Kidney (tissue), 14 donors: ENCODE data around the gene ALDH6A1. TPM values are rescaled to one million over a fixed set of nuclear protein-coding genes. Genes with fewer than 3 reads are reported as not detected.

Experiments
- DNase-seq, 5 donors: peaks; one replicate each; pipeline ENCODE4 v3.0.0-alpha.2; 2013 to 2020
- FAIRE-seq: peaks from 2 replicates; lab custom pipeline; 2012; peaks lifted over from hg19 to GRCh38; lab: Jason Lieb, UNC
- H3K27ac ChIP-seq, 2 donors: one replicate each; pipeline ENCODE4 v1.7.0; 2013; ENCODE audit warnings: low read depth in 2 of 2, low read length in 2 of 2, inconsistent platforms in 1 of 2
- H3K27me3 ChIP-seq: one replicate; pipeline ENCODE4 v1.7.1; 2013; ENCODE audit warnings: low read length, inconsistent platforms; ENCODE audit not compliant: control insufficient read depth, insufficient read depth
- H3K36me3 ChIP-seq, 3 donors: one replicate each; pipeline versions ENCODE4 v1.7.0 to v1.7.1; 2013; ENCODE audit warnings: low read length in 3 of 3, control low read depth in 1 of 3, inconsistent platforms in 1 of 3; ENCODE audit not compliant: insufficient read depth in 3 of 3, control insufficient read depth in 2 of 3
- H3K4me1 ChIP-seq, 3 donors: one replicate each; pipeline versions ENCODE4 v1.7.0 to v1.7.1; 2013; ENCODE audit warnings: low read length in 3 of 3, inconsistent platforms in 1 of 3, low read depth in 1 of 3; ENCODE audit not compliant: control insufficient read depth in 2 of 3, insufficient read depth in 2 of 3
- H3K4me3 ChIP-seq, 3 donors: one replicate each; pipeline versions ENCODE4 v1.7.0 to v1.8.1; 2013; ENCODE audit warnings: low read length in 3 of 3, control low read depth in 1 of 3, inconsistent platforms in 1 of 3
- H3K9ac ChIP-seq, 3 donors: one replicate each; pipeline versions ENCODE4 v1.7.0 to v1.7.1; 2013; ENCODE audit warnings: low read length in 3 of 3, control low read depth in 1 of 3, inconsistent platforms in 1 of 3
- H3K9me3 ChIP-seq, 3 donors: one replicate each; pipeline versions ENCODE4 v1.7.0 to v1.7.1; 2013; ENCODE audit warnings: low read length in 3 of 3, control low read depth in 1 of 3, inconsistent platforms in 1 of 3; ENCODE audit not compliant: control insufficient read depth in 2 of 3, insufficient read depth in 1 of 3
- intact Hi-C: fragments of 100-400 bp; cut with DNase I; formaldehyde crosslinking; loops from one replicate; pipeline ENCODE4 v1.11.1; 2022
- polyA plus RNA-seq: library from polyadenylated mRNA; stranded (reverse); fragments of 350-450 nt; fragmentation: Illumina TruSeq; extraction: RNeasy Lipid Tissue Mini Kit (QIAGEN cat#74804); gene quantifications from one replicate; pipeline ENCODE4 v1.2.3, GENCODE V29; 2014; ENCODE audit warnings: low read depth, low replicate concordance; ENCODE audit not compliant: insufficient read depth
- total RNA-seq: library from RNA; stranded (reverse); fragmentation: NEBNext Ultra II Directional; extraction: Animal tissue kit (Norgen Biotek cat#: 25700); gene quantifications from one replicate; pipeline ENCODE4 v1.2.1, GENCODE V29; 2021
- TF ChIP-seq, protein P1 (sequence below): IDR thresholded peaks from 3 replicates; pipeline ENCODE4 v1.5.1; 2012; ENCODE audit warnings: mild to moderate bottlenecking, moderate library complexity, borderline replicate concordance; ENCODE audit not compliant: insufficient read depth; ENCODE audit errors: extremely low read depth
- donor health status: control.
- donor health status: control.
- donor health status: control.
- donor health status: control.
- donor health status: control.
- donor health status: DM: yes; HTN: yes; CAD: no.
- donor health status: Normal renal cell carcinoma (clear cell type).

Gene ALDH6A1
- total and polyA plus RNA-seq, 2 donors from 2014 or later = 34.1 to 102 TPM

- H3K4me1 ChIP-seq = no peaks in the 10 kb centered on the region
- no peak overlapping the region for H3K9ac ChIP-seq
- H3K36me3 ChIP-seq = peaks cover 0 to 4% (median 4%) of the 10 kb centered on the region in 3 donors
- no peaks in the 10 kb centered on the region for H3K9me3 ChIP-seq
- TF ChIP-seq, protein P1, sequence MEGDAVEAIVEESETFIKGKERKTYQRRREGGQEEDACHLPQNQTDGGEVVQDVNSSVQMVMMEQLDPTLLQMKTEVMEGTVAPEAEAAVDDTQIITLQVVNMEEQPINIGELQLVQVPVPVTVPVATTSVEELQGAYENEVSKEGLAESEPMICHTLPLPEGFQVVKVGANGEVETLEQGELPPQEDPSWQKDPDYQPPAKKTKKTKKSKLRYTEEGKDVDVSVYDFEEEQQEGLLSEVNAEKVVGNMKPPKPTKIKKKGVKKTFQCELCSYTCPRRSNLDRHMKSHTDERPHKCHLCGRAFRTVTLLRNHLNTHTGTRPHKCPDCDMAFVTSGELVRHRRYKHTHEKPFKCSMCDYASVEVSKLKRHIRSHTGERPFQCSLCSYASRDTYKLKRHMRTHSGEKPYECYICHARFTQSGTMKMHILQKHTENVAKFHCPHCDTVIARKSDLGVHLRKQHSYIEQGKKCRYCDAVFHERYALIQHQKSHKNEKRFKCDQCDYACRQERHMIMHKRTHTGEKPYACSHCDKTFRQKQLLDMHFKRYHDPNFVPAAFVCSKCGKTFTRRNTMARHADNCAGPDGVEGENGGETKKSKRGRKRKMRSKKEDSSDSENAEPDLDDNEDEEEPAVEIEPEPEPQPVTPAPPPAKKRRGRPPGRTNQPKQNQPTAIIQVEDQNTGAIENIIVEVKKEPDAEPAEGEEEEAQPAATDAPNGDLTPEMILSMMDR = no peak
- no peak overlapping the region for H3K4me3 ChIP-seq
- intact Hi-C loops = no loop called here
- DNase-seq = no peak
- H3K27ac ChIP-seq = no peak overlapping the region
- H3K27me3 ChIP-seq = no peaks in the 10 kb centered on the region
- no peak for FAIRE-seq
Measured at GRCh38 chr14:74105381-74105780, 21.1 kb upstream of the ALDH6A1 start.

DNA sequence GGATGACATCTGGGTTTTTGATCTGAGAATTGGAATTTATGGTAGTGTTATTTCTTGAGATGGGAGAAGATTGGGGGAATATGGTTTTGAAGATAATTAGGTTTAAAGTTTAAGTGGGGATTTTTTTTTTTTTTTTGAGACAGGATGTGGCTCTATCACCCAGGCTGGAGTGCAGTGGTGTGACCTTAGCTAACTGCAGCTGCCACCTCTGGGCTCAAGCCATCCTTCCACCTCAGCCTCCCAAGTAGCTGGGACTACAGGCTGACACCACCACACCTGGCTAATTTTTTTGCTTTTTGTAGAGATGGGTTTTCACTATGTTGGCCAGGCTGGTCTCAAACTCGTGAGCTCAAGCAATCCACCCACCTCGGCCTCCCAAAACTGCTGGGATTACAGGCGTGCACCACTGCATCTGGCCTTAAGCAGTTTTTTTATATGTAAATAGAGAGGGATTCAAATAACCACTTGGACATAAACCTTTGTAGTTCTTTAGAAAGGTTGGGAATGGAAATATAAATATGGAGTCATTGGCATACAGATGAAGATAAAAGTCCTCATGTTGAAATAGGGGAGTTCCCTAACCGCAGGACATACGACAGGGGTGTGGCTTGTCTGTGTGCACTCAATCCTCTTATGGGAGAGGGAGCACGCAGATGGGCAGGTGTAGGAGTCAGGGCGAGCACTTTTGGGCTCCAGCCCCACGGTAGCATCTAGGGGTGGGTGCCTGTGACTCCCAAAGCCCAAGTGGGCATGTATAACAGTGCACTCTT, 5.2 kb upstream of the ALDH6A1 start:
- Histone ChIP-seq H3K4me3 (no peak overlapping the region), H3K9ac (no peak overlapping the region), H3K27ac (no peak overlapping the region), H3K36me3 (peaks cover 0 to 6% (median 0%) of the 10 kb centered on the region in 3 donors), H3K4me1 (peaks cover 0 to 6% (median 0%) of the 10 kb centered on the region in 3 donors), H3K27me3 (no peaks in the 10 kb centered on the region), H3K9me3 (no peaks in the 10 kb centered on the region)
- TF ChIP-seq, protein P1 = no peak
- intact Hi-C loops = no loop called here
- FAIRE-seq (no peak), DNase-seq (no peak)

GRCh38 chr14:74085828-74086227, 1.6 kb upstream of the ALDH6A1 start:
- FAIRE-seq = no peak
- Histone ChIP-seq H3K27me3 (no peaks in the 10 kb centered on the region), H3K9me3 (no peaks in the 10 kb centered on the region), H3K4me1 (peaks cover 0 to 14% (median 9%) of the 10 kb centered on the region in 3 donors), H3K27ac (peak overlapping the region in 1 of 2 donors; percentile 77), H3K9ac (peak overlapping the region in 1 of 3 donors; percentile 93), H3K36me3 (peaks cover 0 to 2% (median 0%) of the 10 kb centered on the region in 3 donors), H3K4me3 (peak overlapping the region; percentile 79 to 98 (median 98))
- TF ChIP-seq, protein P1 = no peak
- intact Hi-C loops = no loop called here
- no peak for DNase-seq
